Lung (tissue), 12 donors: ENCODE results near the gene DLG2. TPM values are rescaled to one million over a fixed set of nuclear protein-coding genes. Genes with fewer than 3 reads are reported as not detected.
"Not testable (repeated sequence)": the region's sequence is repeated elsewhere in the genome, so short reads cannot be mapped to it uniquely, and the experiment has no call there.

ENCODE experiments used
- ATAC-seq: fragments of 200-7000 bp; cut with Tn5 transposase; one replicate; pipeline ENCODE4 v1.9.1; 2020; ENCODE audit warnings: moderate number of reproducible peaks; ENCODE audit not compliant: insufficient read depth, low FRiP score
- DNase-seq, 3 donors: peaks; one replicate each; pipeline ENCODE4 v3.0.0-alpha.2; 2013 to 2017
- H3K27ac ChIP-seq, 2 donors: one replicate each; pipeline ENCODE4 v1.5.1; 2013; ENCODE audit warnings: mild to moderate bottlenecking in 2 of 2, moderate library complexity in 2 of 2, control low read depth in 1 of 2, inconsistent platforms in 1 of 2, low read depth in 1 of 2, low read length in 1 of 2
- H3K27me3 ChIP-seq, 3 donors: one replicate each; pipeline ENCODE4 v1.5.1; 2013; ENCODE audit warnings: low read length in 2 of 3; ENCODE audit not compliant: control insufficient read depth in 3 of 3, insufficient read depth in 3 of 3
- H3K36me3 ChIP-seq, 4 donors: one replicate each; pipeline ENCODE4 v1.5.1; 2013; ENCODE audit warnings: low read length in 4 of 4, mild to moderate bottlenecking in 1 of 4, moderate library complexity in 1 of 4; ENCODE audit not compliant: control insufficient read depth in 4 of 4, insufficient read depth in 4 of 4
- H3K4me1 ChIP-seq, 5 donors: one replicate each; pipeline ENCODE4 v1.5.1; 2013; ENCODE audit warnings: low read length in 5 of 5, mild to moderate bottlenecking in 2 of 5, moderate library complexity in 1 of 5; ENCODE audit not compliant: control insufficient read depth in 5 of 5, insufficient read depth in 5 of 5
- H3K4me3 ChIP-seq: one replicate; pipeline ENCODE4 v1.5.1; 2013; ENCODE audit warnings: mild to moderate bottlenecking, control low read depth, moderate library complexity
- H3K9ac ChIP-seq, 2 donors: one replicate each; pipeline ENCODE4 v1.5.1; 2013; ENCODE audit warnings: low read length in 2 of 2, control low read depth in 1 of 2; ENCODE audit not compliant: insufficient read depth in 1 of 2
- H3K9me3 ChIP-seq, 4 donors: one replicate each; pipeline ENCODE4 v1.5.1; 2013; ENCODE audit warnings: low read length in 3 of 4, mild to moderate bottlenecking in 1 of 4, moderate library complexity in 1 of 4; ENCODE audit not compliant: control insufficient read depth in 4 of 4, insufficient read depth in 3 of 4
- CTCF ChIP-seq: IDR thresholded peaks from 2 replicates; pipeline ENCODE4 v1.5.1; 2012; ENCODE audit warnings: mild to moderate bottlenecking; ENCODE audit errors: control extremely low read depth, extremely low read depth
- WGBS, 2 donors: extraction: QIAGEN DNeasy Blood & Tissue Kit; methylation state at CpG; one replicate each; pipeline ENCODE4 v1.1.7; 2013; 5-methylcytosine and 5-hydroxymethylcytosine counted together
- polyA plus RNA-seq, 2 donors: library from polyadenylated mRNA; stranded (reverse); fragments of 200-250 nt; gene quantifications; one replicate each; pipeline ENCODE4 v1.2.1, GENCODE V29; 2013
- total RNA-seq, 2 donors: library from RNA; depleted of rRNA in 1 of 2; stranded (reverse); fragments of >200 nt in 1 of 2; gene quantifications; one replicate each; pipeline ENCODE4 v1.2.1, GENCODE V29; 2014 to 2021
- donor health status: control.
- donor health status: control.
- donor health status: Bipolar disorder and iron deficiency.
- donor health status: healthy.
- donor health status: DM: yes; HTN: yes; CAD: no.

Gene DLG2
- total and polyA plus RNA-seq, 4 donors = 0.32 to 24.1 (median 5.4) TPM

- H3K9me3 ChIP-seq = no peaks in the 10 kb centered on the region
- H3K4me1 ChIP-seq = no peaks in the 10 kb centered on the region
- no peak for ATAC-seq
- TF ChIP-seq CTCF = no peak
- H3K27me3 ChIP-seq = no peaks in the 10 kb centered on the region
- DNase-seq = no peak
- no peak overlapping the region for H3K4me3 ChIP-seq
- no peaks in the 10 kb centered on the region for H3K36me3 ChIP-seq
- no peak overlapping the region for H3K27ac ChIP-seq
- H3K9ac ChIP-seq = no peak overlapping the region
Observed at GRCh38 chr11:85348945-85349344, 278.2 kb downstream of the DLG2 start.

GRCh38 chr11:85347291-85347690 lies 279.9 kb downstream of the DLG2 start:
- Histone ChIP-seq H3K27me3 (no peaks in the 10 kb centered on the region), H3K9ac (no peak overlapping the region), H3K4me1 (no peaks in the 10 kb centered on the region), H3K27ac (no peak overlapping the region), H3K9me3 (no peaks in the 10 kb centered on the region), H3K4me3 (no peak overlapping the region), H3K36me3 (no peaks in the 10 kb centered on the region)
- 77 to 79% methylated on average over 1 of the region's 1 CpG for WGBS, 2 donors
- DNase-seq (no peak), ATAC-seq (no peak)
- no peak for TF ChIP-seq CTCF

- no peaks in the 10 kb centered on the region for H3K27me3 ChIP-seq
- WGBS, 2 donors = 96 to 97% methylated on average over 6 of the region's 6 CpGs
- TF ChIP-seq CTCF = no peak
- DNase-seq = no peak
- H3K4me3 ChIP-seq = no peak overlapping the region
- H3K9me3 ChIP-seq = no peaks in the 10 kb centered on the region
- ATAC-seq = no peak
- no peaks in the 10 kb centered on the region for H3K4me1 ChIP-seq
- H3K27ac ChIP-seq = no peak overlapping the region
- no peaks in the 10 kb centered on the region for H3K36me3 ChIP-seq
- no peak overlapping the region for H3K9ac ChIP-seq
Observed at GRCh38 chr11:85346484-85346883, 280.7 kb downstream of the DLG2 start.

GRCh38 chr11:85340846-85341245 lies 286.3 kb downstream of the DLG2 start:
- DNase-seq, H3K9ac ChIP-seq, H3K27me3 ChIP-seq, H3K4me3 ChIP-seq, ATAC-seq, H3K4me1 ChIP-seq, H3K36me3 ChIP-seq, H3K27ac ChIP-seq, H3K9me3 ChIP-seq: not testable (repeated sequence)
- WGBS, 2 donors = 88 to 90% methylated on average over 3 of the region's 3 CpGs
